ENCODE results near the gene FRMPD2. TPM values are rescaled to one million over a fixed set of nuclear protein-coding genes. Genes with fewer than 3 reads are reported as not detected.

FRMPD2 gene, protein sequence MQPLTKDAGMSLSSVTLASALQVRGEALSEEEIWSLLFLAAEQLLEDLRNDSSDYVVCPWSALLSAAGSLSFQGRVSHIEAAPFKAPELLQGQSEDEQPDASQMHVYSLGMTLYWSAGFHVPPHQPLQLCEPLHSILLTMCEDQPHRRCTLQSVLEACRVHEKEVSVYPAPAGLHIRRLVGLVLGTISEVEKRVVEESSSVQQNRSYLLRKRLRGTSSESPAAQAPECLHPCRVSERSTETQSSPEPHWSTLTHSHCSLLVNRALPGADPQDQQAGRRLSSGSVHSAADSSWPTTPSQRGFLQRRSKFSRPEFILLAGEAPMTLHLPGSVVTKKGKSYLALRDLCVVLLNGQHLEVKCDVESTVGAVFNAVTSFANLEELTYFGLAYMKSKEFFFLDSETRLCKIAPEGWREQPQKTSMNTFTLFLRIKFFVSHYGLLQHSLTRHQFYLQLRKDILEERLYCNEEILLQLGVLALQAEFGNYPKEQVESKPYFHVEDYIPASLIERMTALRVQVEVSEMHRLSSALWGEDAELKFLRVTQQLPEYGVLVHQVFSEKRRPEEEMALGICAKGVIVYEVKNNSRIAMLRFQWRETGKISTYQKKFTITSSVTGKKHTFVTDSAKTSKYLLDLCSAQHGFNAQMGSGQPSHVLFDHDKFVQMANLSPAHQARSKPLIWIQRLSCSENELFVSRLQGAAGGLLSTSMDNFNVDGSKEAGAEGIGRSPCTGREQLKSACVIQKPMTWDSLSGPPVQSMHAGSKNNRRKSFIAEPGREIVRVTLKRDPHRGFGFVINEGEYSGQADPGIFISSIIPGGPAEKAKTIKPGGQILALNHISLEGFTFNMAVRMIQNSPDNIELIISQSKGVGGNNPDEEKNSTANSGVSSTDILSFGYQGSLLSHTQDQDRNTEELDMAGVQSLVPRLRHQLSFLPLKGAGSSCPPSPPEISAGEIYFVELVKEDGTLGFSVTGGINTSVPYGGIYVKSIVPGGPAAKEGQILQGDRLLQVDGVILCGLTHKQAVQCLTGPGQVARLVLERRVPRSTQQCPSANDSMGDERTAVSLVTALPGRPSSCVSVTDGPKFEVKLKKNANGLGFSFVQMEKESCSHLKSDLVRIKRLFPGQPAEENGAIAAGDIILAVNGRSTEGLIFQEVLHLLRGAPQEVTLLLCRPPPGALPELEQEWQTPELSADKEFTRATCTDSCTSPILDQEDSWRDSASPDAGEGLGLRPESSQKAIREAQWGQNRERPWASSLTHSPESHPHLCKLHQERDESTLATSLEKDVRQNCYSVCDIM (N-terminal part only)
- total RNA-seq: not detected

GRCh38 chr10:48274636-48275035 lies at the start of gene FRMPD2:
Gene FRMPD2 (minus strand): TSS chr10:48274696. CDS start chr10:48274567, 129 bp downstream.
- TF ChIP-seq EP300 (IDR thresholded peaks at IDR 0.05) (no peak), POLR2AphosphoS5 (IDR thresholded peaks at IDR 0.05) (no peak), POLR2A (IDR thresholded peaks at IDR 0.05; ENCODE audit: low read depth) (no peak)
- TF ChIP-seq, protein P1, sequence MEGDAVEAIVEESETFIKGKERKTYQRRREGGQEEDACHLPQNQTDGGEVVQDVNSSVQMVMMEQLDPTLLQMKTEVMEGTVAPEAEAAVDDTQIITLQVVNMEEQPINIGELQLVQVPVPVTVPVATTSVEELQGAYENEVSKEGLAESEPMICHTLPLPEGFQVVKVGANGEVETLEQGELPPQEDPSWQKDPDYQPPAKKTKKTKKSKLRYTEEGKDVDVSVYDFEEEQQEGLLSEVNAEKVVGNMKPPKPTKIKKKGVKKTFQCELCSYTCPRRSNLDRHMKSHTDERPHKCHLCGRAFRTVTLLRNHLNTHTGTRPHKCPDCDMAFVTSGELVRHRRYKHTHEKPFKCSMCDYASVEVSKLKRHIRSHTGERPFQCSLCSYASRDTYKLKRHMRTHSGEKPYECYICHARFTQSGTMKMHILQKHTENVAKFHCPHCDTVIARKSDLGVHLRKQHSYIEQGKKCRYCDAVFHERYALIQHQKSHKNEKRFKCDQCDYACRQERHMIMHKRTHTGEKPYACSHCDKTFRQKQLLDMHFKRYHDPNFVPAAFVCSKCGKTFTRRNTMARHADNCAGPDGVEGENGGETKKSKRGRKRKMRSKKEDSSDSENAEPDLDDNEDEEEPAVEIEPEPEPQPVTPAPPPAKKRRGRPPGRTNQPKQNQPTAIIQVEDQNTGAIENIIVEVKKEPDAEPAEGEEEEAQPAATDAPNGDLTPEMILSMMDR (IDR thresholded peaks at IDR 0.05): no peak
- no peak within 1 kb of the TSS for H3K4me3 ChIP-seq
- WGBS: 82% methylated on average over 8 of the region's 8 CpGs
- H3K4me1 ChIP-seq: no peaks in the 10 kb centered on the region
- H3K9me3 ChIP-seq: no peaks in the 10 kb centered on the region
- no peaks in the 10 kb centered on the region for H3K36me3 ChIP-seq
- peak; percentile 89 for DNase-seq (ENCODE audit: extremely low spot score)
- H3K27ac ChIP-seq (replicated peaks in 1 of 4): no peak within 1 kb of the TSS
- intact Hi-C loops (cut with DNase I): no loop called here
- no peaks in the 10 kb centered on the region for H3K27me3 ChIP-seq

GRCh38 chr10:48322017-48322416 lies 47.5 kb upstream of the FRMPD2 start:
- Histone ChIP-seq H3K4me1 (peaks cover 0 to 12% (median 3%) of the 10 kb centered on the region in 4 donors), H3K4me3 (no peak overlapping the region), H3K9me3 (no peaks in the 10 kb centered on the region), H3K27me3 (no peaks in the 10 kb centered on the region), H3K36me3 (no peaks in the 10 kb centered on the region), H3K27ac (replicated peaks in 1 of 4) (no peak overlapping the region)
- no peak for TF ChIP-seq POLR2A (IDR thresholded peaks at IDR 0.05; ENCODE audit: low read depth)
- TF ChIP-seq EP300 (IDR thresholded peaks at IDR 0.05): no peak
- TF ChIP-seq, protein P1 (IDR thresholded peaks at IDR 0.05): no peak
- TF ChIP-seq POLR2AphosphoS5 (IDR thresholded peaks at IDR 0.05): no peak
- intact Hi-C loops (cut with DNase I): no loop called here
- DNase-seq (ENCODE audit: extremely low spot score): no peak
- 88% methylated on average over 3 of the region's 3 CpGs for WGBS

DNA sequence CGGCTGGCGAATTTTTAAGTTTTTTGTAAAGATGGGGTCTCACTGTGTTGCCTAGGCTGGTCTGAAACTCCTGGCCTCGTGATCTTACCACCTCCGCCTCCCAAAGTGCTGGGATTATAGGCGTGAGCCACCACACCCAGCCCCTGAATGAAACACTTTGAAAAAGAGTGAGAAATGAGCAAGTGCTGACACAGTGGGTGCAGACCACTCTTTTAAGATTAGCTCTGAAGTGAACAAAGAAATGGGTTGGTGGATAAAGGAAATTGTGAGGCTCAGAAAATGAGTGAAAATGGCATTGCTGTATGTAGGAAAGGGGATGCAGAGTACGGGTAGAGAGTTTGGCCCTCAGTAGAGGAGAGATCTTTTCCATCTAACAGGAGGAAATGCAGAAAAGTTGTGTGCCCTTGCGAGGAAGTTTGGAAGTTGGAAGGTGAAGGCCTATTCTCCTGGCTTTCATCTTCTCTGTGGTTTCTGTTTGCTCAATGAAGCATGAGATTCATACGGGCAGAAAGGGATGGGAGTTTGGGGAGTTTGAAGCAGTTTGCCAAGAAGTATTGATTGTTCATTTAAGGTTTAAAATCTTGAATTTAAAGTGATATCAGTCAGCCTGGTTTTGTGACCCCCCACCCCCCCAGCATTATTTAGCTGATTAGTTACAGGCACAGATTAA lies 43.0 kb upstream of the FRMPD2 start:
- DNase-seq (ENCODE audit: extremely low spot score): no peak
- no peaks in the 10 kb centered on the region for H3K36me3 ChIP-seq
- TF ChIP-seq, protein P1 (IDR thresholded peaks at IDR 0.05): no peak
- TF ChIP-seq POLR2AphosphoS5 (IDR thresholded peaks at IDR 0.05) (no peak), POLR2A (IDR thresholded peaks at IDR 0.05; ENCODE audit: low read depth) (no peak), EP300 (IDR thresholded peaks at IDR 0.05) (no peak)
- H3K9me3 ChIP-seq: no peaks in the 10 kb centered on the region
- 91% methylated on average over 8 of the region's 8 CpGs for WGBS
- no peaks in the 10 kb centered on the region for H3K27me3 ChIP-seq
- no peak overlapping the region for H3K27ac ChIP-seq (replicated peaks in 1 of 4)
- H3K4me1 ChIP-seq: peaks cover 4 to 29% (median 9%) of the 10 kb centered on the region in 4 donors
- intact Hi-C loops (cut with DNase I): no loop called here
- H3K4me3 ChIP-seq: no peak overlapping the region

GRCh38 chr10:48316236-48316635 lies 41.7 kb upstream of the FRMPD2 start:
- no peaks in the 10 kb centered on the region for H3K27me3 ChIP-seq
- no peak overlapping the region for H3K27ac ChIP-seq (replicated peaks in 1 of 4)
- TF ChIP-seq EP300 (IDR thresholded peaks at IDR 0.05) (no peak), POLR2AphosphoS5 (IDR thresholded peaks at IDR 0.05) (no peak), POLR2A (IDR thresholded peaks at IDR 0.05; ENCODE audit: low read depth) (no peak)
- TF ChIP-seq, protein P1 (IDR thresholded peaks at IDR 0.05): no peak
- no peak overlapping the region for H3K4me3 ChIP-seq
- no peaks in the 10 kb centered on the region for H3K36me3 ChIP-seq
- intact Hi-C loops (cut with DNase I): no loop called here
- DNase-seq (ENCODE audit: extremely low spot score): no peak
- WGBS: 96% methylated on average over 4 of the region's 4 CpGs
- H3K9me3 ChIP-seq: no peaks in the 10 kb centered on the region
- H3K4me1 ChIP-seq: peaks cover 4 to 30% (median 9%) of the 10 kb centered on the region in 4 donors
